Measurements from ENCODE around the gene FMN2.

FMN2 gene

DNA sequence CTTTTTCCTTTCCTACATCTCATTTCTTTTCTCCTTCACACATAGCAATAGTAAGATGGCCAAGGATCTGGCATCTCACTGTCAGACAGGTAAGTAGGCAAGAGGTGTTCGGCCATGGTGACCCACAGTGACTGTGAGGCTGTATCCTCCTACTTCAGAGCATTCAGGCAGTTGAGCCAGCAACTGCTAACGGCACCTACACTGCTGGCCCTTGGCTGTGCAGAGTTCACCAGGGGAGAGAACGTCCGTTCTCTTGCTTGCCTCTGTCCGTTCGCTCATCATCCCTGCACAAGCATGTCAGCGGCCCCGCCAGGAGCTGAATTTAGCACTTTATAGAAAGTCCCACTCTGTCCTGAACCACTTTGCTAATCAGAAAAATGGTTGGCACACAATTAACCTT is 406.7 kb downstream of the FMN2 start:
- Histone ChIP-seq H3K27ac (ENCODE audit: extremely low read depth, low read depth, low read length) (no peak overlapping the region), H3K9me3 (ENCODE audit: control insufficient read depth, insufficient read depth, low read depth, low read length) (no peaks in the 10 kb centered on the region), H3K4me3 (ENCODE audit: low read depth, low read length) (no peak overlapping the region), H3K36me3 (ENCODE audit: control insufficient read depth in 2 of 2, insufficient read depth in 1 of 2, low read length in 2 of 2) (no peaks in the 10 kb centered on the region), H3K4me1 (ENCODE audit: control insufficient read depth, insufficient read depth, low read length) (no peaks in the 10 kb centered on the region)
- POLR2A ChIA-PET = no interaction called here
- no peak for TF ChIP-seq ZNF146 (tag by site-specific recombination; IDR thresholded peaks at IDR 0.05)
- no peak for TF ChIP-seq ZNF140 (tag by site-specific recombination; IDR thresholded peaks at IDR 0.05)
- CTCF ChIA-PET = interaction anchor here (1.4 kb wide), 1 partner anchor 193 kb away, joined by 5 read pairs; no protein-coding TSS in a partner anchor

DNA sequence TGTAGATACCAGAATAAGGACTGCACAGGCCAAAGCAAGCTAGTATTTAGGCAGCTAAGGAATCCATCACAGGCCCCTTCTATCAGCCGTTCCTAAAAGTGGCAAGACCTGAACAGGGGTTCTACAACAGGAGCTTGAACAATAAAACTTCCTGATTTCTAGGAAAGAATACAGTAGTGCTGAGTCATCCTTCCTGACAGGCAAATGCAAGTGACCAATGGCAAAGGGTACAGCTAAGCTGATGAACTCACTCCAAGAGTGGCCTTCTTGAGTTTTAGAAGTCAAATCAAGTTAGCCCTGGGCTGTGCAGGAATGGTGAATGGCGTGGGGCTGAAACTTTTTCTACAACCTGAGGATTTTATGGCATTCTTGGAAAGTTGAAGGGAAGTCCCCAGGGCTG is 407.3 kb downstream of the FMN2 start:
- H3K27ac ChIP-seq (ENCODE audit: extremely low read depth, low read depth, low read length) = no peak overlapping the region
- H3K4me3 ChIP-seq (ENCODE audit: low read depth, low read length) = no peak overlapping the region
- no peaks in the 10 kb centered on the region for H3K9me3 ChIP-seq (ENCODE audit: control insufficient read depth, insufficient read depth, low read depth, low read length)
- ChIA-PET POLR2A (no interaction called here), CTCF (interaction anchor here (0.6 to 1.4 kb wide), 2 partner anchors 9 to 192 kb away, joined by 3 to 5 read pairs; no protein-coding TSS in a partner anchor)
- TF ChIP-seq, protein P1, sequence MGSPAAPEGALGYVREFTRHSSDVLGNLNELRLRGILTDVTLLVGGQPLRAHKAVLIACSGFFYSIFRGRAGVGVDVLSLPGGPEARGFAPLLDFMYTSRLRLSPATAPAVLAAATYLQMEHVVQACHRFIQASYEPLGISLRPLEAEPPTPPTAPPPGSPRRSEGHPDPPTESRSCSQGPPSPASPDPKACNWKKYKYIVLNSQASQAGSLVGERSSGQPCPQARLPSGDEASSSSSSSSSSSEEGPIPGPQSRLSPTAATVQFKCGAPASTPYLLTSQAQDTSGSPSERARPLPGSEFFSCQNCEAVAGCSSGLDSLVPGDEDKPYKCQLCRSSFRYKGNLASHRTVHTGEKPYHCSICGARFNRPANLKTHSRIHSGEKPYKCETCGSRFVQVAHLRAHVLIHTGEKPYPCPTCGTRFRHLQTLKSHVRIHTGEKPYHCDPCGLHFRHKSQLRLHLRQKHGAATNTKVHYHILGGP (tag by site-specific recombination; IDR thresholded peaks at IDR 0.05) = peak; percentile 94
- TF ChIP-seq ZNF335 (tag by site-specific recombination; conservative IDR thresholded peaks at IDR 0.05) = 0 out of 2 replicates have a peak, but pooled peaks have one; percentile 16
- TF ChIP-seq, protein P2, sequence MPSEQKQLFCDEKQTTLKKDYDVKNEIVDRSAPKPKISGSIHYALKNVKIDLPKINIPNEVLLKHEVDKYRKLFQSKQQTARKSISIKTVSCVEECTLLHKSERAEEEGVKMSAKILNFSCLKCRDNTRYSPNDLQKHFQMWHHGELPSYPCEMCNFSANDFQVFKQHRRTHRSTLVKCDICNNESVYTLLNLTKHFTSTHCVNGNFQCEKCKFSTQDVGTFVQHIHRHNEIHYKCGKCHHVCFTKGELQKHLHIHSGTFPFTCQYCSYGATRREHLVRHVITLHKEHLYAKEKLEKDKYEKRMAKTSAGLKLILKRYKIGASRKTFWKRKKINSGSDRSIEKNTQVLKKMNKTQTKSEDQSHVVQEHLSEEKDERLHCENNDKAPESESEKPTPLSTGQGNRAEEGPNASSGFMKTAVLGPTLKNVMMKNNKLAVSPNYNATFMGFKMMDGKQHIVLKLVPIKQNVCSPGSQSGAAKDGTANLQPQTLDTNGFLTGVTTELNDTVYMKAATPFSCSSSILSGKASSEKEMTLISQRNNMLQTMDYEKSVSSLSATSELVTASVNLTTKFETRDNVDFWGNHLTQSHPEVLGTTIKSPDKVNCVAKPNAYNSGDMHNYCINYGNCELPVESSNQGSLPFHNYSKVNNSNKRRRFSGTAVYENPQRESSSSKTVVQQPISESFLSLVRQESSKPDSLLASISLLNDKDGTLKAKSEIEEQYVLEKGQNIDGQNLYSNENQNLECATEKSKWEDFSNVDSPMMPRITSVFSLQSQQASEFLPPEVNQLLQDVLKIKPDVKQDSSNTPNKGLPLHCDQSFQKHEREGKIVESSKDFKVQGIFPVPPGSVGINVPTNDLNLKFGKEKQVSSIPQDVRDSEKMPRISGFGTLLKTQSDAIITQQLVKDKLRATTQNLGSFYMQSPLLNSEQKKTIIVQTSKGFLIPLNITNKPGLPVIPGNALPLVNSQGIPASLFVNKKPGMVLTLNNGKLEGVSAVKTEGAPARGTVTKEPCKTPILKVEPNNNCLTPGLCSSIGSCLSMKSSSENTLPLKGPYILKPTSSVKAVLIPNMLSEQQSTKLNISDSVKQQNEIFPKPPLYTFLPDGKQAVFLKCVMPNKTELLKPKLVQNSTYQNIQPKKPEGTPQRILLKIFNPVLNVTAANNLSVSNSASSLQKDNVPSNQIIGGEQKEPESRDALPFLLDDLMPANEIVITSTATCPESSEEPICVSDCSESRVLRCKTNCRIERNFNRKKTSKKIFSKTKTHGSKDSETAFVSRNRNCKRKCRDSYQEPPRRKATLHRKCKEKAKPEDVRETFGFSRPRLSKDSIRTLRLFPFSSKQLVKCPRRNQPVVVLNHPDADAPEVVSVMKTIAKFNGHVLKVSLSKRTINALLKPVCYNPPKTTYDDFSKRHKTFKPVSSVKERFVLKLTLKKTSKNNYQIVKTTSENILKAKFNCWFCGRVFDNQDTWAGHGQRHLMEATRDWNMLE (tag by site-specific recombination; conservative IDR thresholded peaks at IDR 0.05; ENCODE audit: low read depth) = 0 out of 2 replicates have a peak, but pooled peaks have one; percentile 25
- TF ChIP-seq ZNF501 (tag by site-specific recombination; IDR thresholded peaks at IDR 0.05) = no peak
- H3K4me1 ChIP-seq (ENCODE audit: control insufficient read depth, insufficient read depth, low read length) = no peaks in the 10 kb centered on the region
- H3K36me3 ChIP-seq (ENCODE audit: control insufficient read depth in 2 of 2, insufficient read depth in 1 of 2, low read length in 2 of 2) = no peaks in the 10 kb centered on the region

DNA sequence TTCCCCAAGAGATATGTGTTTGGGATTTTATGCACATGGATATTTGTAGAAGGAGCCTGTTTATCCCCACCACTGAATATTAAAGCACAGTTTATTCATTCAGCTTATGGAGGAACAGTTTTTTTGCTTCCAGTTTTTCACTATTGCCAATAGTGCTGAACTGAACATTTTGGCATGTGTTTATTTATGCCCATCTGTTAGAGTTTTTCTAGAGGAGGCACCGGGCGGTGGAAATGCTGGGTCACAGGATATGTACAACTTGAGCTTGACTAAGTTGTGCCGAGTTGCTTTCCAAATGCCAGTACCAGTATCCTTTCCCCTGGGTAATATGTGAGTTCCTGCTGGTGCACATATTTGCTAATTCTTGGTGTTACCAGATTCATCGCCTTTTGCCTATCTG is 409.0 kb downstream of the FMN2 start:
- Histone ChIP-seq H3K27ac (ENCODE audit: extremely low read depth, low read depth, low read length) (no peak overlapping the region), H3K4me3 (ENCODE audit: low read depth, low read length) (no peak overlapping the region), H3K4me1 (ENCODE audit: control insufficient read depth, insufficient read depth, low read length) (no peaks in the 10 kb centered on the region), H3K9me3 (ENCODE audit: control insufficient read depth, insufficient read depth, low read depth, low read length) (no peaks in the 10 kb centered on the region), H3K36me3 (ENCODE audit: control insufficient read depth in 2 of 2, insufficient read depth in 1 of 2, low read length in 2 of 2) (no peaks in the 10 kb centered on the region)
- CTCF ChIA-PET = no interaction called here
- TF ChIP-seq ZNF433 (tag by site-specific recombination; IDR thresholded peaks at IDR 0.05; ENCODE audit: low read depth) = no peak
- TF ChIP-seq, protein P3, sequence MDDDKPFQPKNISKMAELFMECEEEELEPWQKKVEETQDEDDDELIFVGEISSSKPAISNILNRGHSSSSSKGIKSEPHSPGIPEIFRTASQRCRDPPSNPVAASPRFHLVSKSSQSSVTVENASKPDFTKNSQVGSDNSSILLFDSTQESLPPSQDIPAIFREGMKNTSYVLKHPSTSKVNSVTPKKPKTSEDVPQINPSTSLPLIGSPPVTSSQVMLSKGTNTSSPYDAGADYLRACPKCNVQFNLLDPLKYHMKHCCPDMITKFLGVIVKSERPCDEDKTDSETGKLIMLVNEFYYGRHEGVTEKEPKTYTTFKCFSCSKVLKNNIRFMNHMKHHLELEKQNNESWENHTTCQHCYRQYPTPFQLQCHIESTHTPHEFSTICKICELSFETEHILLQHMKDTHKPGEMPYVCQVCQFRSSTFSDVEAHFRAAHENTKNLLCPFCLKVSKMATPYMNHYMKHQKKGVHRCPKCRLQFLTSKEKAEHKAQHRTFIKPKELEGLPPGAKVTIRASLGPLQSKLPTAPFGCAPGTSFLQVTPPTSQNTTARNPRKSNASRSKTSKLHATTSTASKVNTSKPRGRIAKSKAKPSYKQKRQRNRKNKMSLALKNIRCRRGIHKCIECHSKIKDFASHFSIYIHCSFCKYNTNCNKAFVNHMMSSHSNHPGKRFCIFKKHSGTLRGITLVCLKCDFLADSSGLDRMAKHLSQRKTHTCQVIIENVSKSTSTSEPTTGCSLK (tag by site-specific recombination; IDR thresholded peaks at IDR 0.05) = no peak
- TF ChIP-seq ZNF629 (tag by site-specific recombination; IDR thresholded peaks at IDR 0.05) = no peak
- TF ChIP-seq, protein P4, sequence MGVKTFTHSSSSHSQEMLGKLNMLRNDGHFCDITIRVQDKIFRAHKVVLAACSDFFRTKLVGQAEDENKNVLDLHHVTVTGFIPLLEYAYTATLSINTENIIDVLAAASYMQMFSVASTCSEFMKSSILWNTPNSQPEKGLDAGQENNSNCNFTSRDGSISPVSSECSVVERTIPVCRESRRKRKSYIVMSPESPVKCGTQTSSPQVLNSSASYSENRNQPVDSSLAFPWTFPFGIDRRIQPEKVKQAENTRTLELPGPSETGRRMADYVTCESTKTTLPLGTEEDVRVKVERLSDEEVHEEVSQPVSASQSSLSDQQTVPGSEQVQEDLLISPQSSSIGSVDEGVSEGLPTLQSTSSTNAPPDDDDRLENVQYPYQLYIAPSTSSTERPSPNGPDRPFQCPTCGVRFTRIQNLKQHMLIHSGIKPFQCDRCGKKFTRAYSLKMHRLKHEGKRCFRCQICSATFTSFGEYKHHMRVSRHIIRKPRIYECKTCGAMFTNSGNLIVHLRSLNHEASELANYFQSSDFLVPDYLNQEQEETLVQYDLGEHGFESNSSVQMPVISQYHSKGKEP (tag by site-specific recombination; IDR thresholded peaks at IDR 0.05) = no peak
- TF ChIP-seq, protein P5, sequence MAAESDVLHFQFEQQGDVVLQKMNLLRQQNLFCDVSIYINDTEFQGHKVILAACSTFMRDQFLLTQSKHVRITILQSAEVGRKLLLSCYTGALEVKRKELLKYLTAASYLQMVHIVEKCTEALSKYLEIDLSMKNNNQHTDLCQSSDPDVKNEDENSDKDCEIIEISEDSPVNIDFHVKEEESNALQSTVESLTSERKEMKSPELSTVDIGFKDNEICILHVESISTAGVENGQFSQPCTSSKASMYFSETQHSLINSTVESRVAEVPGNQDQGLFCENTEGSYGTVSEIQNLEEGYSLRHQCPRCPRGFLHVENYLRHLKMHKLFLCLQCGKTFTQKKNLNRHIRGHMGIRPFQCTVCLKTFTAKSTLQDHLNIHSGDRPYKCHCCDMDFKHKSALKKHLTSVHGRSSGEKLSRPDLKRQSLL (tag by site-specific recombination; IDR thresholded peaks at IDR 0.05) = no peak
- POLR2A ChIA-PET = no interaction called here
